HL-60/S4 treated with phorbol 12-myristate 13-acetate at 8.2 ng/mL for 4 days and 3 days (cell line): Measurements from ENCODE around the gene TBC1D23.
"Not testable (repeated sequence)": the region's sequence is repeated elsewhere in the genome, so short reads cannot be mapped to it uniquely, and the experiment has no call there.

Experiments used
- in situ Hi-C: fragments of 300-500 bp; cut with MboI; formaldehyde crosslinking; loops from 2 replicates; pipeline ENCODE4 v1.15.0; 2022; ENCODE audit warnings: low sequenced_read_pairs

TBC1D23 gene

GRCh38 chr3:100254168-100254777 lies 6.5 kb upstream of the TBC1D23 start:
- in situ Hi-C loops = loop anchor here (10.0 kb wide), 1 partner anchor 409 kb away; no protein-coding TSS in a partner anchor

DNA sequence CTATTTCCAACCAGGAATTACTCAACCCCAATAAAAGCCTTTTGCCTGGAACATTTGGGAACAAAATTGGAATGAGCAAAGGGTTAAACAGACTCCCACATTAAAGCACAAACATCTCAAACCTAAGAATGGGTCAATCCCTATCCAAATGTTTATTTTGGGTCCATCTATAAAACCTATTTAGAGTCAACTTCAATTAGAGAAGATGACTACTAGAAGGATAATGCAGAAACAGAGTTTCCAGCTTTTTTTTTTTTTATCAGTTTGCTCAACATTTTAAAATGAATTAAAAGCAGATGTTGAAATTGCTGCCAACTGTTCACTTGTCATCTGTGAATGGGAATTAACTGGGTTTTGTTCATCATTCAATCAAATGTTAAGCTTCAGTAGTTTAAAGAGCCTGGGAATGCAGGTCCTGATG lies 4.1 kb upstream of the TBC1D23 start:
- in situ Hi-C loops = loop anchor here (10.0 kb wide), 1 partner anchor 412 kb away; no protein-coding TSS in a partner anchor

- in situ Hi-C loops = loop anchor here (10.0 kb wide), 1 partner anchor 413 kb away; no protein-coding TSS in a partner anchor
Observed at GRCh38 chr3:100257586-100257985, 3.2 kb upstream of the TBC1D23 start.

DNA sequence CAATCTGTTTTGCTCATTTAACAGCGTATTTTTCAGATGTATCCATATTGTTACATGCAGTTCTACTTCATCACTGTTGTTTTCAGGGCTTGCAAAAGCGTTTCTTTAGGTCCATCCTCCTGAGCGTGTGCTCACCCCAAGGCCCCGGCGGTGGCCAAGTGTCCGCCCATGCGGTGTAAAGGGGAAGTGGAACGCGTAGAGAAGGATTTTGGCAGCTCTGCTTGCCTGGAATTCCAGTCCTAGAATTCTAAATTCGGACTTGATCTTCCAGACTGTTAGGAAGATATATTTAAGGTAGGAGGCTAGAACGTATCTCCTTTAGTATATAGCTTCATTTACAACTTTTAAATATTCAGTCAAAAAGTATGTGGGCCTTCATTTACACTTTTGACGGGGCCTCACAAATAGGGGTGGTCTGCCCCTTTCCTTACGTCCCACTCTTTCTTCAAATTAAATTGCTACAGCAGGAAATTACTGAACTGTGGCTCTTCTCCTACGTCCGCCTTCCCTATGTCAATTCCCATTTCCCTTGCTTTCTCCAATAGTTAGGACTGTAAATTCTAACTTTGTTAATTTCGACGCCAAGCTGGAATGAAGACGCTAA lies 609 bp upstream of the TBC1D23 start:
- in situ Hi-C loops = no loop called here

DNA sequence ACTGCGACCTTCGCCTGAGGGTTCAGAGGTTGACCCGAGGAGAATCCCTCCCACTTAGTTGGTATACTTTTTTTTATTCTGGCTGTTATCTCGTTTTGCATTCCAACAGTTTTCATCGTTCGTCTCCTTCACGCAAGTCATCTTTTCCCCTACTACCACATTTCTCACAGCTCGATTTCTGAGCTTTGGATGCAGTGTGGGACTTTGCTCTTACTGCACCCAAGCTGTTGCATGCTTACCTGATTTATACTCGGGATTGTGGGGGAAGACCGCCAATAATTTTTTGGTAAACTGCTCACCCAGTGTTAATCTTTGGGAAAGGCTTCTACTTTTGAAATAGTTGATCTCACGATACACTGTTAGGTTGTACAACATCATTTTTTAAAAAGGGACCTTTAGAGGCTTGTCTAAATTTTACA lies 702 bp downstream of the TBC1D23 start:
- in situ Hi-C loops = no loop called here

- in situ Hi-C loops = not testable (repeated sequence)
Observed at GRCh38 chr3:100262925-100263324, 2.1 kb downstream of the TBC1D23 start.

- in situ Hi-C loops = no loop called here
Observed at GRCh38 chr3:100263583-100263982, 2.8 kb downstream of the TBC1D23 start.

DNA sequence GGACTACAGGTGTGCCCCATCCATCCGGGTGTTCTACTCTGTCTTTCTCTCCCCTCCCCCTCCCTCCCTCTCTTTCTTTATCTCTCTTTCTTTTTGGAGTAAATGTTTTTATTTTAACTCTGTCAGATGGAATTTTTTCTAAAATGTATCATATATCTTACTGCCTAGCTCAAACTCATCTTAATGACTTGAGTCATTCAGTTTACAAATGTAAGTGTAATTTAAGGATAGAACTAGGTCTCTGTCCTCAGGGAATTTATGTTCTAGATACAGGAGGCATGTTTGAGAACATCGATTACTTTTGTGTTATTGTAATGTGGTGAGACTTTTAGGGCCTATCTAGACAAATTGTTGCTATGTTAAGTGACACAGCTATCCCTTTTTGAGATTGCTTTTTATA lies 3.5 kb downstream of the TBC1D23 start:
- in situ Hi-C loops = no loop called here

DNA sequence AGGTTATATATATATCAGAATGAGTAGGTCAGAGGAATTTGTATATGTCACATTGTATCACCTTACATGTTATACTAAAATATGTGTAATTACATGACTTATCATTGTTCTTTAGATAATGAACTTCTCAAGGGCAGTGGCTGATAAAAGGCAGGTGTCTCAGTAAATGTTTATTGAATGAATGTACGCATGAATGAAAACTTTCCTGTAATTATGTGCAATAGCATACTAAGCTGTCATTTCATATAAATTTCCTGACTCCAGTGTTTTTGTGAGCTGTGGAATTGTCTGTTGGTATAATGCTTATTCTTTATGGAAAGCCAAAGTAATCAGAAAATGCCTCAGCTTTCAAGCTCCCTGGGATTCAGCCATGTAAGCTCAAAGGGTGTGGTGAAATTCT lies 4.2 kb downstream of the TBC1D23 start:
- in situ Hi-C loops = no loop called here

DNA sequence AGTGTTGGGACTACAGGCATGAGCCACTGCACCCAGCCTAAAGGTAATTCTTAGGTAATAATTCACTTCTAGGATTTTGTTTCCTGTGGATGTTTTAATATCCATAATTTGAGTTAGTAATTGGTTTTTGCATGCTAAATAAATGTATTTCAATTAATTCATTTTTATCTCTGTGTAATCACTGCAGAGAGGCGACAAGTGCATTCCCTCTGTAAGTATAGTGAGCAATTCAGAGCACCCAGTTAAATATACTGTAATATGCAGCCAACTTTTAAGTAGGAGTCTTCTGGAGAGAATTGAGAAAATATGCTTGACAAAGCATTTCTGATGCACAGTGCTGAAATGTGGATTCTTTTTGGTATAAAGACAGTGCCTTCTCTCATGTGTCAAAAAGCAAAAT lies 5.7 kb downstream of the TBC1D23 start:
- in situ Hi-C loops = no loop called here

DNA sequence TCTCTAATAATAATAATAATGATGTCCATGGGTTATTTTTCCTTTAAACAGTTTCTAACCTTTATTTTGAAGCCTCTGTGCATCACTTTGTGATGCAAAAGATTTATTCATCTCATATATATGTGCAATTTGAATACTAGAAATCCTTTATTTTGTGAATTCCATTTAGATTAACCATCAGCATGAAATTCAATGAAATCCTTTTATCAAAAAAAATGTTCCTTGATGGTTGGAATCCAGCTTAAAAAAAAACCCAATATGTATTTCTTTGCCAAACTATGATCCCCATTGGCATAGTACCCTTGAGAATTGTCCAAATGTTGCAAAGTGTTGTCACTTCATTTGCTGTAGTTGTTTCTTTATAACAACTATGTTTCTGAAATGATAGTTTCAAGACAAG lies 7.4 kb downstream of the TBC1D23 start:
- in situ Hi-C loops = no loop called here

GRCh38 chr3:100269001-100269400 lies 8.2 kb downstream of the TBC1D23 start:
- in situ Hi-C loops = no loop called here

DNA sequence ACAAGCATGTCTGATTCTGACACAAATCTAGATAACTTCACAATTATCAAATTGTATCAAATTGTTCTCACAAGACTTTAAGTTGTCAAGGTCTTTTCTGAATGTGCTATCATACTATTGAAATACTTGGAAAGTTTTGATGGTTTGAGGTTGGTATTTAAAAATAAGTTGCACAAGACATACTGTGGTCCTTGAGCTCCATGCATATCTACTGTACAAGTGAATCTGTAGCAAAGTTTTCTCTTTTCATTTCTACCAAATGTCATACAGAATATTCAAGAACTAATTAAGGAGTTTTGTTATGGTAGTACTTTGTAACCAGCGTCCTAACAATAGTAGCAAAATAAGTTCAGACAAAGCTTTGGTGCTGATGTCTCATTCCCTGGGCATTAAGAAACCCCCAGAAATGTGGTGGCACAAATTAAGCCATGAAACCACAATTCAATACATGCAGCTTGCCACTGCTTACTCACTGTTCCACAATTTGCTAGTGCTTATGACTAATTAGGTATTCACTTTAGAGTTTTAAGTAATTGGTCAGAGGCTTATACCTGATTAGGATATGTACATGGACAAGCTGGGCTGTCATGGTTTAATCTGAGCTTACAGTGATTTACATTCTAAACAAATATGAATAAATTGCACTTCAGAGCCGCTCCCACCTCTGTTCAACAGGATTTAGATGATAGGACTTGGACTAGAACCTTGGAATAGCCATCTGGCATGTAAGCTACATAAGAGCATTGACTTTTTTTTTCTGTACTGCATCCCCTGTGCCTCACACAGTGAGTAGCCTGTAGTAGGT lies 8.8 kb downstream of the TBC1D23 start:
- in situ Hi-C loops = no loop called here

DNA sequence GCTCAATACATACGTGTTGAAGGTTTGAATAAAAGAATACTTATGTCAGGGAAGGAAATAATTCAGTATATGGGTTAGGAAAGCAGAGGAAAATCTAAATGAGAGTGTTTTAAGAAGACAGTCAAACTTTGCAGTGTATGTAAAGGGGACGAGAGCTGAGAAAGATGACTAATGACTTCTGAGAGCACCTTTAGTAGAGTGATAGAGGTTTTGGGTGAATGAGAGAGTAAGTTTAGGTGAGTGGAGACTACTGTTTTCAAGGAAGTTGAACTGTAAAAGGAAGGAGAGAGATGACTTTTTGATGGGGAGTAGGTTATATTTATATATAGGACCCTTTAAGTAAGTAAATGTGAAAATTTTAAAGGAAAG lies 9.4 kb downstream of the TBC1D23 start:
- in situ Hi-C loops = no loop called here

GRCh38 chr3:100271522-100271921 lies 10.7 kb downstream of the TBC1D23 start:
- in situ Hi-C loops = no loop called here

DNA sequence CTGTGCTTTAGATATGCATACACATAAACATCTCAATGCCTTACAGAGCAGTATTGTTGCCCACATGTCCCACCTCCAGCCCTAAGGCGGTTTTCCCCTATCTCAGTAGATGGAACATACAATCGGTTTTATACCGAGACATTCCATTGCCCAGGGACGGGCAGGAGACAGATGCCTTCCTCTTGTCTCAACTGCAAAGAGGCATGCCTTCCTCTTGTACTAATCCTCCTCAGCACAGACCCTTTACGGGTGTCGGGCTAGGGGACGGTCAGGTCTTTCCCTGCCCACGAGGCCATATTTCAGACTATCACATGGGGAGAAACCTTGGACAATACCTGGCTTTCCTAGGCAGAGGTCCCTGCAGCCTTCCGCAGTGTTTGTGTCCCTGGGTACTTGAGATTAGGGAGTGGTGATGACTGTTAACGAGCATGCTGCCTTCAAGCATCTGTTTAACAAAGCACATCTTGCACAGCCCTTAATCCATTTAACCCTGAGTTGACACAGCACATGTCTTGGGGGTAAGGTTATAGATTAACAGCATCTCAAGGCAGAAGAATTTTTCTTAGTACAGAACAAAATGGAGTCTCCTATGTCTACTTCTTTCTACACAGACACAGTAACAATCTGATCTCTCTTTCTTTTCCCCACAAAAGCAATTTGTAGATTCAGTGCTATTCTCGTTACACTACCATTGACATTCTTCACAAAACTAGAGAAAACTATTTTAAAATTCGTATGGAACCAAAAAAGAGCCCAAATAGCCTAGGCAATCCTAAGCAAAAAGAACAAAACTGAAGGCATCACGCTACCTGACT lies 12.2 kb downstream of the TBC1D23 start:
- in situ Hi-C loops = not testable (repeated sequence)

DNA sequence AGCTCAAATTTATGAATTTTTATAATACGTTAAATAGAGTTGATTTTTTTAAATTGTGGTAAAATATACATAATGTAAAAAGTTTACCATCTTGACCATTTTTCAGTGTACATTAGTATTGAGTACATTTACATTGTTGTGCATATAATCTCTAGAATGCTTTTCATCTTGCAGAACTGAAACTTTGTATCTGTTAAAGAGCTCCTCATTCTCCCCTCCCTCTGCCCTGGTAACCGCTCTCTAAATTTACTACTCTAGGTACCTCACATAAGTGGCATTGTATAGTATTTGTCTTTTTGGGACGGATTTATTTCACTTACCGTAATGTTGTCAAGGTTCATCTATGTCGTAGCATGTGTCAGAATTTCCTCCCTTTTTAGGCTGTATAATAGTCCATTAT lies 13.6 kb downstream of the TBC1D23 start:
- in situ Hi-C loops = no loop called here

DNA sequence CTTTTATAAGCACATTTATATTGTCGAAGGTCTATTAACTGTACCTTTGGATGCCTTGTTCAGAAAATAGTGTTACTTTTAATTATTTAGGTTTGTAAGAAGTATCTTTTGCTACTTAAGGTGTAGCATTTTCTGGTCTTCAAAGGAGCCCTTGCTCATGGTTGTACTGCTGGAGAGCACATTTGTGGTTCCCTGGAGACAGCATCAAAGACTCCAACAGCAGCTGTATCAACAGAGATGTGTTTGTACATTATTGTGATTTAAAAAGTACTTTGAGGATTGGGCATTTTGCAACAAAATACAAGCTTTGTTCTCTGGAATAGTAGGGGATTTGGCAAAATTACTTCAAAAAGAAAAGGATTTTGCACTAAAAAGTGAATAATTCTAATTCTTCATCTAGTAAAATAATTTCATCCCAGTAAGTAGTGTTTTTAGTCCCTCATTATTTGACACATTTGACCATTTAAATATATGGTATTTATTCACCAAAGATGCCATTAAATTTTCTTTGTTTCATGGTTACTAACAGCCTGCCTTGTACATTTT lies 16.5 kb downstream of the TBC1D23 start:
- in situ Hi-C loops = no loop called here

DNA sequence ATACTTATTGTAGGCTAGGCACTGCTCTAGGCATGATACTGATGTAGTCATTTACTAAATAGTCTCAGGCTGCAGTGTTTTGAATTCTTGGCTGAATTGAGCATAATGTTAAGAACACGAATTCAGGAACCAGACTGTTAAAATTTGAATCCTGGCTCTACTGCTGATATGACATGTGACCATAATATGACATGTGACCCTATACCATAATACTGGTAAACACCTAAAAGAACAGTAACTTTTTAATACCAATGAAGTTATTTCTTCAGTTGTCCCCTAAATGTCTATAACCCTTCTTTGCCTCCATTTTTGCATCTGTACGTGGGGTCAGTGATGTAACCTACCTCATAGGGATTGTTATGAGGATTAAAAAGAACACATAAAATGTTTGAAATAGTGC lies 18.1 kb downstream of the TBC1D23 start:
- in situ Hi-C loops = no loop called here

DNA sequence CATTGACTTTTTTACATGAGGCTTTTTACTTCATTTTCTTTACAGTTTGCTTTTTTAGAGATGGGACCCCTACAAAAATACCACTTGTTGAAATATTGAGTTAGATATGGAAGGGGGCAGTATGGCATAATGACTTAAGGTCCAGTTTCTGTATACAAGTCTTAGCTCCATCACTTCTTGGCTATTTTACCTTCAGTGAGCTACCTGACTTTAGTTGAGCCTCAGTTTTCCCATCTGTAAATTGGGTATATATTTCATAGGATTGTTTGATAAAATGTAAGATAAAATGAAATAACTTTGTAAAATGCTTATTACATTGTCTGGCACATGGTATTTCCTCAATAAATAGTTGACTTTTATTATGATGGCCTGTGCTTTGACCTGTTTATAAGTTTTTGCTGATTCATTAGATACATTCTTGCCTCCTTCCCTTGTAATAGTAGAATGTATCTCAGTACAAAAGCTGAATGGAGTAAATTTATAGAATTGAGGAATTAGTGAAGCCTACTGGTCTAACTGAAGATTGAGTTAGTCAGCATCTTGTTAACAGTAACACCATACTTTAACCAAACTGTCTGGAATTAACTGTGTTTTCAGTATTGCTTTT lies 27.6 kb downstream of the TBC1D23 start:
- in situ Hi-C loops = no loop called here
